Measurements from ENCODE around the gene FGF22.

- no peak for TF ChIP-seq CTCF (IDR thresholded peaks at IDR 0.05)
- TF ChIP-seq EP300 (IDR thresholded peaks at IDR 0.05) = no peak
- TF ChIP-seq POLR2A (IDR thresholded peaks at IDR 0.05) = no peak
Measured at GRCh38 chr19:623175-623916, 16.3 kb upstream of the FGF22 start.

Measured in upper lobe of left lung (tissue), 4 donors.